Osteocyte (in vitro differentiated cells): Measurements from ENCODE around the gene CAMSAP1. TPM values are rescaled to one million over a fixed set of nuclear protein-coding genes. Genes with fewer than 3 reads are reported as not detected.

Experiments used
- DNase-seq: peaks from one replicate; pipeline ENCODE4 v3.0.0; 2021; ENCODE audit warnings: mixed read lengths; ENCODE audit not compliant: unreplicated experiment; ENCODE audit errors: extremely low spot score
- H3K27ac Mint-ChIP-seq: one replicate; pipeline ENCODE4 v1.8.0; 2021; ENCODE audit warnings: mild to moderate bottlenecking, mixed read lengths; ENCODE audit not compliant: unreplicated experiment
- H3K27me3 Mint-ChIP-seq: one replicate; pipeline ENCODE4 v1.8.0; 2021; ENCODE audit warnings: mixed read lengths; ENCODE audit not compliant: unreplicated experiment
- H3K36me3 Mint-ChIP-seq: one replicate; pipeline ENCODE4 v1.8.0; 2021; ENCODE audit warnings: mixed read lengths; ENCODE audit not compliant: unreplicated experiment
- H3K4me1 Mint-ChIP-seq: one replicate; pipeline ENCODE4 v1.8.0; 2021; ENCODE audit warnings: mixed read lengths; ENCODE audit not compliant: unreplicated experiment
- H3K4me3 Mint-ChIP-seq: one replicate; pipeline ENCODE4 v1.8.0; 2021; ENCODE audit warnings: mild to moderate bottlenecking, moderate library complexity, mixed read lengths; ENCODE audit not compliant: unreplicated experiment
- H3K9me3 Mint-ChIP-seq: one replicate; pipeline ENCODE4 v1.8.0; 2021; ENCODE audit warnings: mixed read lengths; ENCODE audit not compliant: unreplicated experiment
- CTCF ChIP-seq: fragments of 200-600 bp; sonication (generic); IDR thresholded peaks from 2 replicates; pipeline ENCODE4 v1.5.0; 2021; ENCODE audit warnings: antibody characterized with exemption, mild to moderate bottlenecking, moderate library complexity
- total RNA-seq: library from RNA; stranded (reverse); gene quantifications from 2 replicates; pipeline ENCODE4 v1.2.1, GENCODE V29; 2021

CAMSAP1 gene
- total RNA-seq, 1 donor from 2014 or later: 34.4 TPM

- H3K27me3 Mint-ChIP-seq: no peaks in the 10 kb centered on the region
These were observed 110.4 kb downstream of the CAMSAP1 start for GRCh38 chr9:135796784-135797485.

GRCh38 chr9:135795391-135795790 is 112.0 kb downstream of the CAMSAP1 start:
- Mint-ChIP-seq H3K27me3 (no peaks in the 10 kb centered on the region), H3K4me3 (no peak overlapping the region), H3K27ac (no peak overlapping the region), H3K9me3 (no peaks in the 10 kb centered on the region), H3K4me1 (peaks cover 2% of the 10 kb centered on the region), H3K36me3 (no peaks in the 10 kb centered on the region)
- no peak for DNase-seq
- TF ChIP-seq CTCF: no peak

More at GRCh38 chr9:135796784-135797485, 110.4 kb downstream of the CAMSAP1 start:
- no peak overlapping the region for H3K4me3 Mint-ChIP-seq
- no peak for DNase-seq
- H3K27ac Mint-ChIP-seq: no peak overlapping the region
- H3K9me3 Mint-ChIP-seq: no peaks in the 10 kb centered on the region
- no peak for TF ChIP-seq CTCF
- H3K4me1 Mint-ChIP-seq: peaks cover 2% of the 10 kb centered on the region
- H3K36me3 Mint-ChIP-seq: no peaks in the 10 kb centered on the region

- Mint-ChIP-seq H3K9me3 (no peaks in the 10 kb centered on the region), H3K27ac (no peak overlapping the region), H3K4me1 (peaks cover 2% of the 10 kb centered on the region), H3K4me3 (no peak overlapping the region), H3K27me3 (no peaks in the 10 kb centered on the region), H3K36me3 (no peaks in the 10 kb centered on the region)
- no peak for DNase-seq
- no peak for TF ChIP-seq CTCF
These were observed 112.9 kb downstream of the CAMSAP1 start for GRCh38 chr9:135794361-135794885.

DNA sequence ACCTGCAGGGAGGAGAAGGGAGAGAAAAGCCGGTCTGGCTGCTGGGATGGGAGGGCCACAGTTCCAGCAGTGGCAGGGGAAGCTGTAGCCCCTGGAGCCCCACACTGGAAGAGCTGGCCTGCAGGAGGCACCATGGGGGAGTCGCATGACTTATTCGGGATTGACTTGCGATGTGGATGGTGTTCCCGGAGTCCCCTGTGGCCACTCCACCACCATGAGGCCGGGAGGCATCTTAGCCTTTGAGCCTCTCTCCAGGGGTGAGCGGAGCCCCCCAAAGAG is 113.3 kb downstream of the CAMSAP1 start:
- no peak for DNase-seq

More for the DNA sequence above, 113.3 kb downstream of the CAMSAP1 start:
- Mint-ChIP-seq H3K4me3 (no peak overlapping the region), H3K27ac (no peak overlapping the region), H3K27me3 (no peaks in the 10 kb centered on the region), H3K9me3 (no peaks in the 10 kb centered on the region), H3K4me1 (peaks cover 2% of the 10 kb centered on the region), H3K36me3 (no peaks in the 10 kb centered on the region)
- TF ChIP-seq CTCF: no peak
